HFFc6 (cell line): ENCODE results near the gene TMC1. TPM values are rescaled to one million over a fixed set of nuclear protein-coding genes. Genes with fewer than 3 reads are reported as not detected.

Experiments
- DNase-seq: peaks from one replicate; pipeline ENCODE4 v3.0.0-alpha.2; 2018
- H3K27ac Mint-ChIP-seq: 2 replicates; pipeline ENCODE4 v1.8.0; 2020; ENCODE audit warnings: mild to moderate bottlenecking, mixed read lengths
- H3K27me3 Mint-ChIP-seq: 2 replicates; pipeline ENCODE4 v1.8.0; 2021; ENCODE audit warnings: mild to moderate bottlenecking, moderate library complexity, mixed read lengths; ENCODE audit not compliant: insufficient read depth
- H3K36me3 Mint-ChIP-seq: 2 replicates; pipeline ENCODE4 v1.8.0; 2021; ENCODE audit warnings: low read depth, mixed read lengths
- H3K4me1 Mint-ChIP-seq: 2 replicates; pipeline ENCODE4 v1.8.0; 2020; ENCODE audit warnings: low read depth, mixed read lengths
- H3K4me3 Mint-ChIP-seq: 2 replicates; pipeline ENCODE4 v1.8.0; 2020; ENCODE audit warnings: mild to moderate bottlenecking, moderate library complexity, mixed read lengths
- H3K9me3 Mint-ChIP-seq: 2 replicates; pipeline ENCODE4 v1.8.0; 2020; ENCODE audit warnings: mild to moderate bottlenecking, mixed read lengths
- total RNA-seq, 6 experiments: library from RNA; stranded (reverse); fragmentation: NEBNext Ultra II Directional; extraction: Animal tissue kit (Norgen Biotek cat#: 25700); gene quantifications; 2 replicates in 1 of 6; 3 replicates in 5 of 6; pipeline ENCODE4 v1.2.3, GENCODE V29; 2021
- TF ChIP-seq, protein P1 (sequence below): fragments of 200-600 bp; sonication (generic); IDR thresholded peaks from 2 replicates; pipeline ENCODE4 v1.5.0; 2021; ENCODE audit warnings: antibody characterized with exemption, mild to moderate bottlenecking

Gene TMC1
- total RNA-seq, 6 experiments from 2014 or later = 0.09 to 1.1 (median 0.65) TPM

DNA sequence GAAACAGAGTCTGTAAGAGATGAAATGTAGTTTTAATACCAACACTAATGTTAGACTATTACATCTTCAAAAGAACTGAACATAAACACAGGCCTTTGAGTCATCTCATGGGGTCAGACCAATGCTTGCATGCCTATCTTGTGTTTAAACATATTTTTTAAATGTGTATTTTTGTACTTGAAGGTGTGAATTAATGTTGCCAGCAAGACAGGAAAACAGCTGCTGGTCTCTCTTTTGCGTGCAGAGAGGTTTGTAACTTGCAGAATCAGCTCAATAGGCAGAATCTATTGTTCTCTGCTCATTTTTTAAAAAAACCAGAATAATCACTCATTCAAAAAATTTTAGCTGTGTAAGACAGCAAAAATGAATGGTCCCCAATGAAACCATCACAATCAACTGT lies 251.3 kb downstream of the TMC1 start:
- Mint-ChIP-seq H3K9me3 (no peaks in the 10 kb centered on the region), H3K36me3 (no peaks in the 10 kb centered on the region), H3K27me3 (no peaks in the 10 kb centered on the region; the same call in 1 of the 2 replicates), H3K27ac (no peak overlapping the region), H3K4me1 (no peaks in the 10 kb centered on the region), H3K4me3 (no peak overlapping the region)
- no peak for DNase-seq
- TF ChIP-seq, protein P1, sequence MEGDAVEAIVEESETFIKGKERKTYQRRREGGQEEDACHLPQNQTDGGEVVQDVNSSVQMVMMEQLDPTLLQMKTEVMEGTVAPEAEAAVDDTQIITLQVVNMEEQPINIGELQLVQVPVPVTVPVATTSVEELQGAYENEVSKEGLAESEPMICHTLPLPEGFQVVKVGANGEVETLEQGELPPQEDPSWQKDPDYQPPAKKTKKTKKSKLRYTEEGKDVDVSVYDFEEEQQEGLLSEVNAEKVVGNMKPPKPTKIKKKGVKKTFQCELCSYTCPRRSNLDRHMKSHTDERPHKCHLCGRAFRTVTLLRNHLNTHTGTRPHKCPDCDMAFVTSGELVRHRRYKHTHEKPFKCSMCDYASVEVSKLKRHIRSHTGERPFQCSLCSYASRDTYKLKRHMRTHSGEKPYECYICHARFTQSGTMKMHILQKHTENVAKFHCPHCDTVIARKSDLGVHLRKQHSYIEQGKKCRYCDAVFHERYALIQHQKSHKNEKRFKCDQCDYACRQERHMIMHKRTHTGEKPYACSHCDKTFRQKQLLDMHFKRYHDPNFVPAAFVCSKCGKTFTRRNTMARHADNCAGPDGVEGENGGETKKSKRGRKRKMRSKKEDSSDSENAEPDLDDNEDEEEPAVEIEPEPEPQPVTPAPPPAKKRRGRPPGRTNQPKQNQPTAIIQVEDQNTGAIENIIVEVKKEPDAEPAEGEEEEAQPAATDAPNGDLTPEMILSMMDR = no peak

DNA sequence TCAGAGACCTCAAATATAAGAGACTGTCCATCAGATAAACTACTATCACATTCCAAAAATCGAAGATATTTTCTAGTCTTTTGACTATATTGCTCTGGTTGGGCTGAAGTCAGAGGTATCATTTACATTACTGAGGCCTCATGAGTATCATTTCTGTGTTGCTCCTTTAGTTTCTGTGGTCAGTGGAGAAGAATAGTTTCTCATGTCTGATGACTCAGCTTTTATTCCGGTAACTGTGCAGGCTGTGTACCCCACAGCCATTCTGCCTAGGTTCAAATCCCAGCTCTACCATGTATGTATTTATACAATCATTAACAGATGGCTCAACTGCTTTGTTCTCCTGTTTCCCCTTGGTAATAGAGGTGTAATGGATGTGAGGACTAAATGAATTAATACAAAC lies 252.2 kb downstream of the TMC1 start:
- Mint-ChIP-seq H3K4me3 (no peak overlapping the region), H3K36me3 (no peaks in the 10 kb centered on the region), H3K4me1 (no peaks in the 10 kb centered on the region), H3K27me3 (no peaks in the 10 kb centered on the region; the same call in 1 of the 2 replicates), H3K27ac (no peak overlapping the region), H3K9me3 (no peaks in the 10 kb centered on the region)
- TF ChIP-seq, protein P1 = no peak
- DNase-seq = no peak

DNA sequence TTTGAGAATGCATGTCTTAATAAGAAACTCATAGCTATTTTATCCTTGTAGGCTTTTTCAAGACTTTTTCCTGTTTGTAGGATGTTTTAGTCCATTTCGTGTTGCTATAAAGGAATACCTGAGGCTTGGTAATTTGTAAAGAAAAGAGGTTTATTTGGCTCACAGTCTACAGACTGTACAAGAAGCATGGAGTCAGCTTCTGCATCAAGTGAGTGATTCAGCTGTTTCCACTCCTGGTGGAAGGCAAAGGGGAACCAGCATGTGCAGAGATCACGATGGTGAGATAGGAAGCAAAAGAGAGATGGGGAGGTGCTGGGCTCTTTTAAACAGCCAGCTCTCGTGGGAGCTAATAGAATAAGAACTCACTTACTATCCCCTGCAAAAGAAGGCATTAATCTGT lies 254.2 kb downstream of the TMC1 start:
- H3K27me3 Mint-ChIP-seq = no peaks in the 10 kb centered on the region; the same call in none of the 2 replicates
- H3K4me1 Mint-ChIP-seq = no peaks in the 10 kb centered on the region
- H3K36me3 Mint-ChIP-seq = no peaks in the 10 kb centered on the region
- no peaks in the 10 kb centered on the region for H3K9me3 Mint-ChIP-seq
- no peak overlapping the region for H3K27ac Mint-ChIP-seq
- TF ChIP-seq, protein P1 = no peak
- no peak overlapping the region for H3K4me3 Mint-ChIP-seq
- no peak for DNase-seq

DNA sequence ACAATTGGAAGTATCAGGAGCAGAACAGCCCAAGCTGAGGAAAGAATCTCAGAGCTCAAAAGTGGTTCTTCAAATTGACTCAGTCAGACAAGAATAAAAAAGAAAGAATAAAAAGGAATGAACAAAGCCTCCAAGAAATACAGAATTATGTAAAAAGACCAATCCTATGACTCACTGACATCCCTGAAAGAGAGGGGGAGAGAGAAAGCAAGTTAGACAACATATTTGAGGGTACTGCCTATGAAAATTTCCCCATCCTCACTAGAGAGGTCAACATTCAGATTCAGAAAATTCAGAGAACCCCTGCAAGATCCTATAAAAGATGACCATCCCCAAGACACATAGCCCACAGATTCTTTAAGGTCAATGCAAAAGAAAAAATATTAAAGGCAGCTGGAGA lies 258.2 kb downstream of the TMC1 start:
- no peak for DNase-seq
- no peak overlapping the region for H3K4me3 Mint-ChIP-seq
- TF ChIP-seq, protein P1 = no peak
- no peaks in the 10 kb centered on the region for H3K9me3 Mint-ChIP-seq
- no peak overlapping the region for H3K27ac Mint-ChIP-seq
- H3K4me1 Mint-ChIP-seq = no peaks in the 10 kb centered on the region
- H3K27me3 Mint-ChIP-seq = no peaks in the 10 kb centered on the region; the same call in 1 of the 2 replicates
- no peaks in the 10 kb centered on the region for H3K36me3 Mint-ChIP-seq

DNA sequence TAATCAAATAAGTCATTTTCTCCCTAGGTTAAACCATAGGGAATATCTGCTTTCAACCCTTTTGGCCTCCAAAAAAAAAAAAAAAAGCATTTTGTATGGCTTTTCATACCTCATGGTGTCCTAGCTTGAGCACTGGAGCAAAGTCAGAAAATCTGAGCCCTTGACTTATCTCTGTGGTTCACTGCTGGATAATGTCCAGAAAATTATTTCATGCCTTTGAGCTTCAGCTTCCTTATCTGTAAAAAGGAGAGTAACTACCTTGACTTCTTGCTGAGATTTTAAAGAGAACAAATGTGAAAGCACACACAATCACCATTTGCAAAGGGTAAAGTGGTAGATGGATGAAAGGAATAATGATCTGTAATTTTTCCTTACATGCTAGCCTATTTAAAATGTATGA lies 265.5 kb downstream of the TMC1 start:
- Mint-ChIP-seq H3K36me3 (no peaks in the 10 kb centered on the region), H3K9me3 (no peaks in the 10 kb centered on the region), H3K27ac (no peak overlapping the region), H3K4me1 (no peaks in the 10 kb centered on the region), H3K27me3 (peaks cover 4% of the 10 kb centered on the region; the same call in 1 of the 2 replicates), H3K4me3 (no peak overlapping the region)
- TF ChIP-seq, protein P1 = no peak
- no peak for DNase-seq
